SK-N-MC (cell line): Measurements from ENCODE around the gene ZIC1.

Experiments used
- EZH2 ChIP-seq: fragments of 200-600 bp; sonication (generic); IDR thresholded peaks from one replicate; pipeline ENCODE4 v1.6.1; 2017; ENCODE audit warnings: antibody characterized with exemption
- POLR2AphosphoS5 ChIP-seq: IDR thresholded peaks from 2 replicates; pipeline ENCODE4 v1.6.1; 2012; ENCODE audit warnings: mild to moderate bottlenecking, low read depth, low read length, borderline replicate concordance

GRCh38 chr3:147404800-147405230 lies 4.3 kb upstream of the ZIC1 start:
- TF ChIP-seq POLR2AphosphoS5 (no peak), EZH2 (no peak)
